ENCODE measurements around the gene SLC22A2. TPM values are rescaled to one million over a fixed set of nuclear protein-coding genes. Genes with fewer than 3 reads are reported as not detected.

SLC22A2 gene
- polyA plus RNA-seq, 1 donor (not counting 4 experiments of a cell fraction or from before 2014, with no cell fraction given), result not detected

- H4K20me1 ChIP-seq (ENCODE audit: control insufficient read depth, extremely low read depth, insufficient read depth, low read length), result no peaks in the 10 kb centered on the region
- dilution Hi-C loops (cut with MboI; ENCODE audit: extremely low pct_ligation_motif_present, low sequenced_read_pairs), result no loop called here
- no peak overlapping the region for H3K4me2 ChIP-seq (ENCODE audit: control insufficient read depth, extremely low read depth, insufficient read depth, low read depth, low read length)
- DNase-seq (ENCODE audit: low read depth, low spot score) (no peak), FAIRE-seq (no peak)
- no peak overlapping the region for H3K4me3 ChIP-seq (ENCODE audit: control insufficient read depth in 2 of 3, extremely low read depth in 1 of 3, insufficient read depth in 2 of 3, low read depth in 1 of 3, low read length in 3 of 3)
- H2AFZ ChIP-seq (ENCODE audit: control insufficient read depth, low read length), result no peak overlapping the region
- no peaks in the 10 kb centered on the region for H3K4me1 ChIP-seq (ENCODE audit: control insufficient read depth, extremely low read depth, insufficient read depth, low read length)
- no peaks in the 10 kb centered on the region for H3K79me2 ChIP-seq (ENCODE audit: control insufficient read depth, insufficient read depth, low read length)
- H3K9me3 ChIP-seq (ENCODE audit: control insufficient read depth, low read depth, low read length), result no peaks in the 10 kb centered on the region
- H3K27ac ChIP-seq (ENCODE audit: control insufficient read depth, insufficient read depth, low read length), result no peak overlapping the region
- TF ChIP-seq CTCF (optimal IDR thresholded peaks at IDR 0.05 in 1 of 3, IDR thresholded peaks at IDR 0.05 in 1 of 3, conservative IDR thresholded peaks at IDR 0.05 in 1 of 3; ENCODE audit: extremely low read depth in 1 of 3, insufficient read depth in 2 of 3, low read length in 3 of 3) (no peak), EZH2 (IDR thresholded peaks at IDR 0.05; ENCODE audit: low read length) (no peak)
- no peak overlapping the region for H3K9ac ChIP-seq (ENCODE audit: control insufficient read depth, extremely low read depth, insufficient read depth, low read length)
- H3K36me3 ChIP-seq (ENCODE audit: control insufficient read depth in 2 of 2, extremely low read depth in 1 of 2, insufficient read depth in 2 of 2, low read length in 2 of 2), result no peaks in the 10 kb centered on the region
- no peaks in the 10 kb centered on the region for H3K9me1 ChIP-seq (ENCODE audit: control insufficient read depth, extremely low read depth, insufficient read depth, low read length)
- no peaks in the 10 kb centered on the region for H3K27me3 ChIP-seq (ENCODE audit: control insufficient read depth, extremely low read depth, insufficient read depth, low read length)
Observed at GRCh38 chr6:160188773-160189172, 69.8 kb downstream of the SLC22A2 start.

- Histone ChIP-seq H3K4me1 (ENCODE audit: control insufficient read depth, extremely low read depth, insufficient read depth, low read length) (no peaks in the 10 kb centered on the region), H3K27me3 (ENCODE audit: control insufficient read depth, extremely low read depth, insufficient read depth, low read length) (no peaks in the 10 kb centered on the region), H2AFZ (ENCODE audit: control insufficient read depth, low read length) (no peak overlapping the region), H4K20me1 (ENCODE audit: control insufficient read depth, extremely low read depth, insufficient read depth, low read length) (no peaks in the 10 kb centered on the region), H3K36me3 (ENCODE audit: control insufficient read depth in 2 of 2, extremely low read depth in 1 of 2, insufficient read depth in 2 of 2, low read length in 2 of 2) (no peaks in the 10 kb centered on the region), H3K9ac (ENCODE audit: control insufficient read depth, extremely low read depth, insufficient read depth, low read length) (no peak overlapping the region), H3K4me2 (ENCODE audit: control insufficient read depth, extremely low read depth, insufficient read depth, low read depth, low read length) (no peak overlapping the region), H3K4me3 (ENCODE audit: control insufficient read depth in 2 of 3, extremely low read depth in 1 of 3, insufficient read depth in 2 of 3, low read depth in 1 of 3, low read length in 3 of 3) (no peak overlapping the region), H3K9me3 (ENCODE audit: control insufficient read depth, low read depth, low read length) (no peaks in the 10 kb centered on the region), H3K79me2 (ENCODE audit: control insufficient read depth, insufficient read depth, low read length) (no peaks in the 10 kb centered on the region), H3K27ac (ENCODE audit: control insufficient read depth, insufficient read depth, low read length) (no peak overlapping the region), H3K9me1 (ENCODE audit: control insufficient read depth, extremely low read depth, insufficient read depth, low read length) (no peaks in the 10 kb centered on the region)
- no peak for TF ChIP-seq EZH2 (IDR thresholded peaks at IDR 0.05; ENCODE audit: low read length)
- no peak for TF ChIP-seq CTCF (optimal IDR thresholded peaks at IDR 0.05 in 1 of 3, IDR thresholded peaks at IDR 0.05 in 1 of 3, conservative IDR thresholded peaks at IDR 0.05 in 1 of 3; ENCODE audit: extremely low read depth in 1 of 3, insufficient read depth in 2 of 3, low read length in 3 of 3)
- DNase-seq (ENCODE audit: low read depth, low spot score), result no peak
- no peak for FAIRE-seq
- dilution Hi-C loops (cut with MboI; ENCODE audit: extremely low pct_ligation_motif_present, low sequenced_read_pairs), result no loop called here
Observed at GRCh38 chr6:160180706-160181105, 77.9 kb downstream of the SLC22A2 start.

All from keratinocyte (primary cell).